Heart right ventricle (tissue), 16 donors: ENCODE results near the gene POLRMT. TPM values are rescaled to one million over a fixed set of nuclear protein-coding genes. Genes with fewer than 3 reads are reported as not detected.

ENCODE experiments used
- ATAC-seq, 8 donors: fragments of 200-7000 bp; cut with Tn5 transposase; one replicate each; pipeline ENCODE4 v1.9.1; 2020; ENCODE audit warnings: mild to moderate bottlenecking in 8 of 8, moderate library complexity in 8 of 8, moderate number of reproducible peaks in 1 of 8
- DNase-seq, 2 donors: peaks; one replicate each; pipeline ENCODE4 v3.0.0-alpha.2; 2020
- H3K27ac ChIP-seq, 10 donors: fragments of 200-600 bp; sonication (generic) in 2 of 10; one replicate each; pipeline versions ENCODE4 v1.5.0 to v1.8.0; 2020 to 2022; ENCODE audit warnings: mild to moderate bottlenecking in 3 of 10
- H3K27me3 ChIP-seq, 7 donors: fragments of 200-600 bp; one replicate each; pipeline ENCODE4 v1.8.0; 2021 to 2022; ENCODE audit warnings: mild to moderate bottlenecking in 2 of 7
- H3K36me3 ChIP-seq, 9 donors: fragments of 200-600 bp; sonication (generic) in 1 of 9; one replicate each; pipeline versions ENCODE4 v1.5.0 to v1.8.0; 2020 to 2022; ENCODE audit warnings: mild to moderate bottlenecking in 2 of 9
- H3K4me1 ChIP-seq, 9 donors: fragments of 200-600 bp; sonication (generic) in 1 of 9; one replicate each; pipeline versions ENCODE4 v1.5.0 to v1.8.0; 2020 to 2022; ENCODE audit warnings: mild to moderate bottlenecking in 4 of 9
- H3K4me3 ChIP-seq, 10 donors: fragments of 200-600 bp; sonication (generic) in 2 of 10; one replicate each; pipeline versions ENCODE4 v1.5.0 to v1.8.0; 2020 to 2022; ENCODE audit warnings: mild to moderate bottlenecking in 7 of 10, moderate library complexity in 2 of 10
- H3K9me3 ChIP-seq, 11 donors: fragments of 200-600 bp in 10 of 11; sonication (generic) in 2 of 11; one replicate each; pipeline versions ENCODE4 v1.5.0 to v1.8.0; 2013 to 2022; ENCODE audit warnings: mild to moderate bottlenecking in 2 of 11, control low read depth in 1 of 11, moderate library complexity in 1 of 11
- WGBS, 2 donors: extraction: QIAGEN DNeasy Blood & Tissue Kit; methylation state at CpG; one replicate each; pipeline ENCODE4 v1.1.7; 2013; ENCODE audit warnings: inconsistent platforms in 1 of 2; 5-methylcytosine and 5-hydroxymethylcytosine counted together
- intact Hi-C, 10 donors: fragments of 100-400 bp; cut with DNase I; formaldehyde crosslinking; loops; one replicate each; pipeline versions ENCODE4 v1.11.1 to v1.14.2; 2022
- polyA plus RNA-seq, 2 donors: library from polyadenylated mRNA; stranded (reverse); fragments of 200-250 nt; gene quantifications; one replicate each; pipeline ENCODE4 v1.2.3, GENCODE V29; 2013
- total RNA-seq, 10 donors: library from RNA; stranded (reverse); fragmentation: NEBNext Ultra II Directional in 3 of 10; extraction: Animal tissue kit (Norgen Biotek cat#: 25700) in 3 of 10; gene quantifications; one replicate each; pipeline versions ENCODE4 v1.2.1 to v1.2.4, GENCODE V29; 2021 to 2023
- TF ChIP-seq, protein P1 (sequence below), 9 donors: fragments of 200-600 bp; sonication (generic) in 2 of 9; IDR thresholded peaks; one replicate each; pipeline versions ENCODE4 v1.5.0 to v1.8.0; 2021 to 2022; ENCODE audit warnings: antibody characterized with exemption in 9 of 9, mild to moderate bottlenecking in 5 of 9, moderate library complexity in 1 of 9
- donor health status: Arrhythmogenic right ventricular cardiomyopathy.
- donor health status: ischemic (EF 13 %, LVEDD 7.1; RV severe dilation, severe dysfunction).
- donor health status: healthy with polysubstance abuse.
- donor health status: DM: no; HTN: yes; CAD: no.
- donor health status: DM: no; HTN: no; CAD: no.
- donor health status: ischemic (EF 25% LVEDD 6.9; RV normal size, moderate dysfunction).
- donor health status: ischemic (EF 25% LVEDD 5.7; RV mildly dilated, moderate dysfunction).
- donor health status: healthy.
- donor health status: DM: yes; HTN: yes; CAD: no.
- donor health status: Ischemic cardiomyopathy.
- donor health status: ischemic (EF 35%, LVEDD 5.7; RV mildly dilated, moderate dysfunction).
- donor health status: nonischemic (EF 11% LVEDD 7.7; RV severe dilation, severe dysfunction).
- donor health status: DM: yes; HTN: yes; CAD: no.
- donor health status: PGD.
- donor health status: ischemic (EF 29% LVEDD 5.4; RV normal size, mild dysfunction).
- donor health status: nonischemic (EF 23%, LVEDD 6.1; RV moderate dilation, normal function).

The POLRMT gene
- total and polyA plus RNA-seq, 12 donors, result 37.2 to 159 (median 45.3) TPM

DNA sequence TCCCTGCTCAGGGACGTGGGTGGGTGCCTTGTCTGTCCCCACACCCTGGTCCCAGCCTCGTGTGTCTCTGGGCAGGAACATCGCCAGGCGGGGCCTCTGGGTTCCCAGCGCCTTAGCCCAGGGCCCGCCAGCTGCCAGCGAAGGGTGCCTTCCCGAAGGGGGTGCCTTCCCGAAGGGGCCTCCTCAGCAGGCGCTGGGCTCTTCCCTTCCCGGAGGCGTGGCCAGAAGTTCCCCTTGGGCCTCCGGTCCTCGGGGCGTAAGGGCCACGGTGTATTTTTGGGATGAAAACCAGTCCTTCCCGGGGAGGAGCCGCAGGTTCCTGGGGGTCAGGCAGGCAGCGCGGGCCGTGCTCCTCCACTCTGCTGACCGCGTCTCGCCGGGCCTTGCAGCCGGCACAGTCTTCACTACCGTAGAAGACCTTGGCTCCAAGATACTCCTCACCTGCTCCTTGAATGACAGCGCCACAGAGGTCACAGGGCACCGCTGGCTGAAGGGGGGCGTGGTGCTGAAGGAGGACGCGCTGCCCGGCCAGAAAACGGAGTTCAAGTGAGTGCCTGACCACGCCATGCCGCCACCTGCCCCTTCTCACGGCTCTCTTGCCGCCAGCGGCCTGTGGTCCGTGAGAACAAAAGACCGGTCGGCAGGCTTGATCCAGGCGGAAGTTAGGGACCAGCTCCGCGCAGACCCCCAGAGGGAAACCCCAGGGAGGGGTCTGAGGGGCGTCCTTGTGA, 54.1 kb downstream of the POLRMT start:
- TF ChIP-seq, protein P1, sequence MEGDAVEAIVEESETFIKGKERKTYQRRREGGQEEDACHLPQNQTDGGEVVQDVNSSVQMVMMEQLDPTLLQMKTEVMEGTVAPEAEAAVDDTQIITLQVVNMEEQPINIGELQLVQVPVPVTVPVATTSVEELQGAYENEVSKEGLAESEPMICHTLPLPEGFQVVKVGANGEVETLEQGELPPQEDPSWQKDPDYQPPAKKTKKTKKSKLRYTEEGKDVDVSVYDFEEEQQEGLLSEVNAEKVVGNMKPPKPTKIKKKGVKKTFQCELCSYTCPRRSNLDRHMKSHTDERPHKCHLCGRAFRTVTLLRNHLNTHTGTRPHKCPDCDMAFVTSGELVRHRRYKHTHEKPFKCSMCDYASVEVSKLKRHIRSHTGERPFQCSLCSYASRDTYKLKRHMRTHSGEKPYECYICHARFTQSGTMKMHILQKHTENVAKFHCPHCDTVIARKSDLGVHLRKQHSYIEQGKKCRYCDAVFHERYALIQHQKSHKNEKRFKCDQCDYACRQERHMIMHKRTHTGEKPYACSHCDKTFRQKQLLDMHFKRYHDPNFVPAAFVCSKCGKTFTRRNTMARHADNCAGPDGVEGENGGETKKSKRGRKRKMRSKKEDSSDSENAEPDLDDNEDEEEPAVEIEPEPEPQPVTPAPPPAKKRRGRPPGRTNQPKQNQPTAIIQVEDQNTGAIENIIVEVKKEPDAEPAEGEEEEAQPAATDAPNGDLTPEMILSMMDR (IDR thresholded peaks at IDR 0.05), result no peak
- 67 to 78% methylated on average over 46 of the region's 46 CpGs for WGBS, 2 donors
- H3K27ac ChIP-seq, result peak overlapping the region in 5 of 10 donors; percentile 10 to 96 (median 36)
- no peaks in the 10 kb centered on the region for H3K27me3 ChIP-seq
- peak overlapping the region in 2 of 10 donors; percentile 3 to 20 for H3K4me3 ChIP-seq
- H3K4me1 ChIP-seq, result peaks cover 23 to 97% (median 66%) of the 10 kb centered on the region in 9 donors
- intact Hi-C loops, result no loop called here
- no peak for ATAC-seq
- no peaks in the 10 kb centered on the region for H3K9me3 ChIP-seq
- no peak for DNase-seq
- H3K36me3 ChIP-seq, result peaks cover 0 to 63% (median 26%) of the 10 kb centered on the region in 9 donors

DNA sequence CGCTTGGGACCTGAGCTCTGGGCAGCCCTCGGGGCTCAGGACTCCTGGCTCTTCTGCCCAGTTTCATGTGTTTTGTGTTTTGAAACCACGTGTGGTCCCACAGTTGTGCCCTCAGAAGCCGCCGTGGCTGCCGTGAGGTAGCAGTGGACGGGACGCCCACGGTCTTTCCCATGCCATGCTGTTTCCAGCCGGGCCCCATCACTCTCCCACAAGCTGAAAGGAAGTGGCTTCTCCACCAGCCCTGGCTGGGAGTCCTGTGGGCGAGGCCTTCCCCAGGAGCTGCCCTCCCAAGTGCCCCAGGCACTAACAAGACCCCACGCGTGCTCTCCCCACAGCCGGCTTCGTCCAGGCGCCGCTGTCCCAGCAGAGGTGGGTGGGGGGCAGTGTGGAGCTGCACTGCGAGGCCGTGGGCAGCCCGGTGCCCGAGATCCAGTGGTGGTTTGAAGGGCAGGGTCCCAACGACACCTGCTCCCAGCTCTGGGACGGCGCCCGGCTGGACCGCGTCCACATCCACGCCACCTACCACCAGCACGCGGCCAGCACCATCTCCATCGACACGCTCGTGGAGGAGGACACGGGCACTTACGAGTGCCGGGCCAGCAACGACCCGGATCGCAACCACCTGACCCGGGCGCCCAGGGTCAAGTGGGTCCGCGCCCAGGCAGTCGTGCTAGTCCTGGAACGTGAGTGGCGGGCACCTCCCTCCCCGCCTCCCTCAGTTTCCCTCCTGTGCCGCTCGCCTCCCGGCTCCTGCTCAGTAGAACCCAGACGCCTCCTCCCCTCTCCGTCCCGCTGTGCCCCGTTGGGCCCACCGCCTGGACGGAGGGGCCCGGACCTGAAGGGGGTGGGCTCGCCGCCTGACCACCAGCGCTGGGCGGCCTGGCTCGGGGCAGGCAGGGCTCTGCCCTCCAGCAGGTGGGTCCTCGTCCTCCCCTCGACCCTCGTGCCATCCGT, 55.6 kb downstream of the POLRMT start:
- H3K4me1 ChIP-seq, result peaks cover 20 to 96% (median 69%) of the 10 kb centered on the region in 9 donors
- TF ChIP-seq, protein P1 (IDR thresholded peaks at IDR 0.05), result peak in 1 of 9 donors; percentile 22
- no peak for ATAC-seq
- 69 to 70% methylated on average over 65 to 66 of the region's 66 CpGs for WGBS, 2 donors
- intact Hi-C loops, result no loop called here
- H3K27me3 ChIP-seq, result no peaks in the 10 kb centered on the region
- peak in 1 of 2 donors; percentile 31 for DNase-seq
- H3K36me3 ChIP-seq, result peaks cover 0 to 51% (median 19%) of the 10 kb centered on the region in 9 donors
- peak overlapping the region; percentile 14 to 98 (median 96) for H3K27ac ChIP-seq
- peak overlapping the region in 8 of 10 donors; percentile 82 to 100 (median 98) for H3K4me3 ChIP-seq
- H3K9me3 ChIP-seq, result no peaks in the 10 kb centered on the region

DNA sequence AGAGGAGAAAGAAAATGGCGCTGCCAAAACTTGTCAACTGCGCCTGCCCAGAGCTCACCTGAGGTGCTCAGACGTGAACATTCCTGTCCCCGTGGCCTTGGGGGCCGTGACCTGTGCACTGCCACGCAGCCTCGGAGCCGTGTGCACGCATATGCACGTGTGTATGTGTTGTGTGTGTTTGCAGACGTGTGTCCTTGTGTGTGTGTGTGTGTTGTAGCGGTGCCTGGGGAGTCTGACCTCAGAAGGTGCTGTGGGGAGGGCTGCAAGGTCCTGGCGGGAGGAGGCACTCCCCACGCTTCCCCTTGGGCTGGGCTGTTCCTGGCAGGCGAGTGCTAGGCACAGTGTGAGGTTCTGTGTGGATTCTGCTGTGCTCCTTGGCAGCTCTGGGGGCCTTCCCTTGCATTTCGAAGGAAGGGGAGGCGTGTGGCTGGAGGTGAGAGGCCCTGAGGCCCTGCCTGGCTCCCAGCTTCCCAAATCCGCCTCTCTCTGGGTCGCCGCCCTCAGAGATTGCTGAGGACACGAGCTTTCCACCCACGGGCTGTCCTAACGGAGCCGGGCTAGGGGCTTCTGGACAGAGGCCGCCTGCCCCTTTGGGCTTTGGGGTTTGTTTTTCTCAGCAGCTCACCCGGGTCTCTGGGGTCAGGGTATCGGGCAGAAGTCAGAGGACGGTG, 56.4 kb downstream of the POLRMT start:
- ATAC-seq (no peak), DNase-seq (no peak)
- TF ChIP-seq, protein P1 (IDR thresholded peaks at IDR 0.05), result no peak
- Histone ChIP-seq H3K27me3 (no peaks in the 10 kb centered on the region), H3K4me3 (peak overlapping the region in 9 of 10 donors; percentile 39 to 100 (median 97)), H3K27ac (peak overlapping the region; percentile 75 to 98 (median 96)), H3K4me1 (peaks cover 20 to 88% (median 68%) of the 10 kb centered on the region in 9 donors), H3K36me3 (peaks cover 0 to 43% (median 14%) of the 10 kb centered on the region in 9 donors), H3K9me3 (no peaks in the 10 kb centered on the region)
- intact Hi-C loops, result no loop called here
- WGBS, 2 donors, result 55 to 65% methylated on average over 27 to 28 of the region's 28 CpGs
